Suprapubic skin (tissue), 4 donors: Measurements from ENCODE around the gene YARS2. TPM values are rescaled to one million over a fixed set of nuclear protein-coding genes. Genes with fewer than 3 reads are reported as not detected.

Source experiments
- DNase-seq, 2 donors: peaks; one replicate each; pipeline ENCODE4 v3.0.0-alpha.2; 2019; ENCODE audit warnings: low spot score in 2 of 2
- H3K27ac ChIP-seq: fragments of 200-600 bp; sonication (generic); one replicate; pipeline ENCODE4 v1.5.1; 2019
- H3K27me3 ChIP-seq: fragments of 200-600 bp; sonication (generic); one replicate; pipeline ENCODE4 v1.5.1; 2019
- H3K36me3 ChIP-seq: fragments of 200-600 bp; sonication (generic); one replicate; pipeline ENCODE4 v1.5.1; 2019
- H3K4me1 ChIP-seq: fragments of 200-600 bp; sonication (generic); one replicate; pipeline ENCODE4 v1.5.1; 2019
- H3K4me3 ChIP-seq: fragments of 200-600 bp; sonication (generic); one replicate; pipeline ENCODE4 v1.5.1; 2019; ENCODE audit warnings: mild to moderate bottlenecking
- H3K9me3 ChIP-seq: fragments of 200-600 bp; sonication (generic); one replicate; pipeline ENCODE4 v1.5.1; 2019
- CTCF ChIP-seq, 2 donors: fragments of 200-600 bp in 1 of 2; fragments of 450-650 bp in 1 of 2; sonication (generic) in 1 of 2; IDR thresholded peaks; one replicate each; pipeline ENCODE4 v1.5.1; 2016 to 2019; ENCODE audit warnings: antibody characterized with exemption in 2 of 2, mild to moderate bottlenecking in 1 of 2, moderate library complexity in 1 of 2
- EP300 ChIP-seq: sonication (generic); formaldehyde crosslinking; IDR thresholded peaks from one replicate; pipeline ENCODE4 v1.6.1; 2017; ENCODE audit warnings: antibody characterized with exemption
- POLR2A ChIP-seq, 2 donors: fragments of 450-650 bp; IDR thresholded peaks; one replicate each; pipeline ENCODE4 v1.6.1; 2017; ENCODE audit warnings: antibody characterized with exemption in 2 of 2, mild to moderate bottlenecking in 2 of 2, moderate library complexity in 2 of 2
- POLR2AphosphoS5 ChIP-seq, 3 donors: sonication (generic); formaldehyde crosslinking; IDR thresholded peaks; one replicate each; pipeline ENCODE4 v1.6.1; 2017; ENCODE audit warnings: antibody characterized with exemption in 3 of 3
- WGBS: methylation state at CpG from one replicate; pipeline ENCODE4 v1.1.5; 2018; 5-methylcytosine and 5-hydroxymethylcytosine counted together
- total RNA-seq, 4 donors: library from RNA; depleted of rRNA; stranded (reverse); fragments of >200 nt; gene quantifications; one replicate each; pipeline ENCODE4 v1.1.0, GENCODE V29; 2016

Gene YARS2
- total RNA-seq, 4 donors from 2014 or later = 17.1 to 26.5 (median 23.1) TPM

GRCh38 chr12:32755051-32755653, 545 bp downstream of the YARS2 start:
- H3K4me3 ChIP-seq = peak overlapping the region; percentile 92

GRCh38 chr12:32754111-32754510, 1.6 kb downstream of the YARS2 start:
- WGBS = 33% methylated on average over 2 of the region's 2 CpGs
- TF ChIP-seq EP300 = no peak
- TF ChIP-seq POLR2A (IDR thresholded peaks at IDR 0.05) = no peak
- no peak for TF ChIP-seq POLR2AphosphoS5 (IDR thresholded peaks at IDR 0.05)
- no peak for TF ChIP-seq CTCF (IDR thresholded peaks at IDR 0.05)
- no peaks in the 10 kb centered on the region for H3K27me3 ChIP-seq
- no peak for DNase-seq
- H3K4me3 ChIP-seq = peak overlapping the region; percentile 92
- H3K4me1 ChIP-seq = peaks cover 18% of the 10 kb centered on the region
- peaks cover 41% of the 10 kb centered on the region for H3K36me3 ChIP-seq
- H3K9me3 ChIP-seq = no peaks in the 10 kb centered on the region
- peak overlapping the region; percentile 91 for H3K27ac ChIP-seq

More at GRCh38 chr12:32755051-32755653, 545 bp downstream of the YARS2 start:
- H3K27ac ChIP-seq = peak overlapping the region; percentile 91
- H3K27me3 ChIP-seq = no peaks in the 10 kb centered on the region
- WGBS = 0% methylated on average over 11 of the region's 40 CpGs
- H3K9me3 ChIP-seq = no peaks in the 10 kb centered on the region
- DNase-seq = peak; percentile 78 to 82
- TF ChIP-seq CTCF (IDR thresholded peaks at IDR 0.05) = peak in 1 of 2 donors; percentile 73
- no peak for TF ChIP-seq POLR2AphosphoS5 (IDR thresholded peaks at IDR 0.05)
- H3K4me1 ChIP-seq = peaks cover 18% of the 10 kb centered on the region
- peaks cover 31% of the 10 kb centered on the region for H3K36me3 ChIP-seq

GRCh38 chr12:32753605-32754004, 2.1 kb downstream of the YARS2 start:
- H3K4me3 ChIP-seq = no peak overlapping the region
- peaks cover 46% of the 10 kb centered on the region for H3K36me3 ChIP-seq

GRCh38 chr12:32743264-32743663, 12.4 kb downstream of the YARS2 start:
- Histone ChIP-seq H3K36me3 (peaks cover 78% of the 10 kb centered on the region), H3K9me3 (no peaks in the 10 kb centered on the region), H3K27me3 (no peaks in the 10 kb centered on the region), H3K4me1 (no peaks in the 10 kb centered on the region), H3K4me3 (no peak overlapping the region), H3K27ac (no peak overlapping the region)
- DNase-seq = no peak
- 93% methylated on average over 2 of the region's 2 CpGs for WGBS
- no peak for TF ChIP-seq EP300
- TF ChIP-seq POLR2A (IDR thresholded peaks at IDR 0.05) = no peak
- TF ChIP-seq POLR2AphosphoS5 (IDR thresholded peaks at IDR 0.05) = no peak
- no peak for TF ChIP-seq CTCF (IDR thresholded peaks at IDR 0.05)

More at GRCh38 chr12:32753605-32754004, 2.1 kb downstream of the YARS2 start:
- no peak for DNase-seq
- H3K9me3 ChIP-seq = no peaks in the 10 kb centered on the region
- no peak overlapping the region for H3K27ac ChIP-seq
- TF ChIP-seq EP300 (no peak), POLR2A (IDR thresholded peaks at IDR 0.05) (no peak), POLR2AphosphoS5 (IDR thresholded peaks at IDR 0.05) (no peak), CTCF (IDR thresholded peaks at IDR 0.05) (no peak)
- WGBS = 66% methylated on average over 4 of the region's 4 CpGs
- H3K4me1 ChIP-seq = peaks cover 18% of the 10 kb centered on the region
- H3K27me3 ChIP-seq = no peaks in the 10 kb centered on the region

- DNase-seq = no peak
- peaks cover 77% of the 10 kb centered on the region for H3K36me3 ChIP-seq
- H3K4me1 ChIP-seq = no peaks in the 10 kb centered on the region
- WGBS = 93% methylated on average over 10 of the region's 10 CpGs
- no peaks in the 10 kb centered on the region for H3K9me3 ChIP-seq
- no peak overlapping the region for H3K4me3 ChIP-seq
- no peak for TF ChIP-seq POLR2AphosphoS5 (IDR thresholded peaks at IDR 0.05)
- TF ChIP-seq CTCF (IDR thresholded peaks at IDR 0.05) = no peak
- TF ChIP-seq EP300 = no peak
- TF ChIP-seq POLR2A (IDR thresholded peaks at IDR 0.05) = no peak
- no peak overlapping the region for H3K27ac ChIP-seq
- H3K27me3 ChIP-seq = no peaks in the 10 kb centered on the region
Observed at GRCh38 chr12:32742133-32742532, 13.6 kb downstream of the YARS2 start.
